GM12872 (cell line): ENCODE data around the gene NPM3.

Experiments used
- CTCF ChIP-seq: IDR thresholded peaks from 3 replicates; pipeline ENCODE4 v1.5.1; 2011; ENCODE audit warnings: low read depth, mild to moderate bottlenecking, low read length, moderate library complexity; ENCODE audit not compliant: insufficient read depth

NPM3 gene

GRCh38 chr10:101771380-101771779 lies 11.9 kb downstream of the NPM3 start:
- TF ChIP-seq CTCF: no peak

GRCh38 chr10:101770331-101771215 lies 12.7 kb downstream of the NPM3 start:
- TF ChIP-seq CTCF: no peak

GRCh38 chr10:101769541-101770180 lies 13.6 kb downstream of the NPM3 start:
- no peak for TF ChIP-seq CTCF

GRCh38 chr10:101768791-101769170 lies 14.5 kb downstream of the NPM3 start:
- TF ChIP-seq CTCF: no peak

GRCh38 chr10:101767966-101768790 lies 15.1 kb downstream of the NPM3 start:
- TF ChIP-seq CTCF: no peak

- no peak for TF ChIP-seq CTCF
Observed at GRCh38 chr10:101767600-101767945, 15.7 kb downstream of the NPM3 start.

- no peak for TF ChIP-seq CTCF
Observed at GRCh38 chr10:101766753-101767599, 16.3 kb downstream of the NPM3 start.
